ENCODE measurements around the gene FBXL13.

Gene FBXL13

DNA sequence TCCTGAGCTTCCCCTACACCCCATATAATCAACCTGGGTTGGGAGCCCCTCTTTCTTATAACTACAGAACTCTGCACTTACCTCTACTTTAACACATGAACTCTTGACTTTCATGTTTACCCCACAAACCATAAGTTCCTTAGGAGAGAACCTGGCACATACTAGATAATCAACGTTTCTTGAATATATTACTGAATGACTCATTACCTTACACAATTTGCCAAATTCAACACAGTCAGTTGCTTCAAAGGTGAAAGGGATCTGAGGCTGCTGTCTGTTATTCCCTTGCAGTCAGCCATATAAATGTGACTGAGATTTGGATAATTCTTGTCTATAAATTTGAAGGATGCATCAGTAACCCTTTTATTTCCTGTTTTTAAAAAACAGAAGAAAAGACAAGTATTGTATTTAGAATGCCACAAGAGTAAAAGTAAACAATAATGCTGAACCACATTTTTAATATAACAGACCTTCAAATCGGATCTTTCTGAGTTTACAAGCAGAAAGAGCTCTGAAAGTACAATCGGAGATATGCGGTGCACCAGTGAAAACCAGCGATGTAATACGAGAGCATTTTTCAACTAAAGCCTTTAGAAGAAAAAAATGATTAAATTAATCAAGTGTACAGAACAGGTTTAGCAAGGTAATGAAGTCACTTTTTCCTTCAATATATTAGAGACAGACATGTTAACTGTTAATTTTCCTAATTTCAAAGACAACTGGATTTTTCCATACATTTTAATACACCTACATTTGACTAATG, 191.3 kb downstream of the FBXL13 start:
- TF ChIP-seq EP300 (IDR thresholded peaks at IDR 0.05; ENCODE audit: borderline replicate concordance) (peak; percentile 39; the same call in 1 of the 2 replicates), CREB1 (IDR thresholded peaks at IDR 0.05; ENCODE audit: low read depth) (no peak), RAD21 (IDR thresholded peaks at IDR 0.05; ENCODE audit: low read depth) (no peak), CEBPB (IDR thresholded peaks at IDR 0.05) (0 out of 2 replicates have a peak, but pooled peaks have one; percentile 13), FOXM1 (IDR thresholded peaks at IDR 0.05; ENCODE audit: borderline replicate concordance, low read depth) (peak; percentile 73; the same call in 1 of the 2 replicates), TAF1 (IDR thresholded peaks at IDR 0.05; ENCODE audit: low read depth) (no peak), YY1 (IDR thresholded peaks at IDR 0.05; ENCODE audit: low read depth) (0 out of 2 replicates have a peak, but pooled peaks have one; percentile 11)
- TF ChIP-seq, protein P1, sequence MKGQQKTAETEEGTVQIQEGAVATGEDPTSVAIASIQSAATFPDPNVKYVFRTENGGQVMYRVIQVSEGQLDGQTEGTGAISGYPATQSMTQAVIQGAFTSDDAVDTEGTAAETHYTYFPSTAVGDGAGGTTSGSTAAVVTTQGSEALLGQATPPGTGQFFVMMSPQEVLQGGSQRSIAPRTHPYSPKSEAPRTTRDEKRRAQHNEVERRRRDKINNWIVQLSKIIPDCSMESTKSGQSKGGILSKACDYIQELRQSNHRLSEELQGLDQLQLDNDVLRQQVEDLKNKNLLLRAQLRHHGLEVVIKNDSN (IDR thresholded peaks at IDR 0.05), result no peak

DNA sequence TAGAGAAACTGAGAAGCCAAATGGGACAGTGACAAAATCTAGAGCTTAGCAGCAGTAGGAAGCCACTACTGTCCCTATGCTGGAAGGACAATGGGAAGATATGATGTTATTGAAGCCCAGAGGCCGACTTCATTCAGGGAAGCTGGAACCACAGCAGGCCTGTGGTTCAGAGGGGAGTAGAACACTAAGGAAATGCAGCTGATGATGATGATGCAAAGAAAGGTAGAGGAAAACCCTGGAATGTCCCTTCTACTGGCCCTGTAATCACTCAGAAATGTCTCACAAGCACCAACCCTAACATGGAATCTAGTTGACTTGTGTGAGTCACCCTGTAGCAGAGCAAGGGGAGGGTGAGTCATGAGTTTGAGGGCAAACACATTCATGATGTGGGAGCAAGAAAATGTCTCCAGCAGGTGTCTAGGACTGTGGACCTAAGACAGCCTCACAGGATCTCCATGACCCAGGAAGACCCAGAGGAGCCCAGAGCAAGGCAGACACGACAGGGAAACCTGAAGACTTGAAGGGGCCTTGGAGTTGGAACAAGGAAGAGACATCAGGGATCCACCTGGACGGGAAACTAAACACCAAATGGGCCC, 198.8 kb downstream of the FBXL13 start:
- TF ChIP-seq TEAD4 (IDR thresholded peaks at IDR 0.05), result peak; percentile 91
- TF ChIP-seq, protein P2, sequence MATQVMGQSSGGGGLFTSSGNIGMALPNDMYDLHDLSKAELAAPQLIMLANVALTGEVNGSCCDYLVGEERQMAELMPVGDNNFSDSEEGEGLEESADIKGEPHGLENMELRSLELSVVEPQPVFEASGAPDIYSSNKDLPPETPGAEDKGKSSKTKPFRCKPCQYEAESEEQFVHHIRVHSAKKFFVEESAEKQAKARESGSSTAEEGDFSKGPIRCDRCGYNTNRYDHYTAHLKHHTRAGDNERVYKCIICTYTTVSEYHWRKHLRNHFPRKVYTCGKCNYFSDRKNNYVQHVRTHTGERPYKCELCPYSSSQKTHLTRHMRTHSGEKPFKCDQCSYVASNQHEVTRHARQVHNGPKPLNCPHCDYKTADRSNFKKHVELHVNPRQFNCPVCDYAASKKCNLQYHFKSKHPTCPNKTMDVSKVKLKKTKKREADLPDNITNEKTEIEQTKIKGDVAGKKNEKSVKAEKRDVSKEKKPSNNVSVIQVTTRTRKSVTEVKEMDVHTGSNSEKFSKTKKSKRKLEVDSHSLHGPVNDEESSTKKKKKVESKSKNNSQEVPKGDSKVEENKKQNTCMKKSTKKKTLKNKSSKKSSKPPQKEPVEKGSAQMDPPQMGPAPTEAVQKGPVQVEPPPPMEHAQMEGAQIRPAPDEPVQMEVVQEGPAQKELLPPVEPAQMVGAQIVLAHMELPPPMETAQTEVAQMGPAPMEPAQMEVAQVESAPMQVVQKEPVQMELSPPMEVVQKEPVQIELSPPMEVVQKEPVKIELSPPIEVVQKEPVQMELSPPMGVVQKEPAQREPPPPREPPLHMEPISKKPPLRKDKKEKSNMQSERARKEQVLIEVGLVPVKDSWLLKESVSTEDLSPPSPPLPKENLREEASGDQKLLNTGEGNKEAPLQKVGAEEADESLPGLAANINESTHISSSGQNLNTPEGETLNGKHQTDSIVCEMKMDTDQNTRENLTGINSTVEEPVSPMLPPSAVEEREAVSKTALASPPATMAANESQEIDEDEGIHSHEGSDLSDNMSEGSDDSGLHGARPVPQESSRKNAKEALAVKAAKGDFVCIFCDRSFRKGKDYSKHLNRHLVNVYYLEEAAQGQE (IDR thresholded peaks at IDR 0.05; ENCODE audit: low read depth), result no peak
- TF ChIP-seq YY1 (IDR thresholded peaks at IDR 0.05; ENCODE audit: low read depth), result no peak
- peak; percentile 74; the same call in 1 of the 2 replicates for TF ChIP-seq EP300 (IDR thresholded peaks at IDR 0.05; ENCODE audit: borderline replicate concordance)
- TF ChIP-seq FOXM1 (IDR thresholded peaks at IDR 0.05; ENCODE audit: borderline replicate concordance, low read depth), result no peak
- TF ChIP-seq, protein P1 (IDR thresholded peaks at IDR 0.05), result no peak
- TF ChIP-seq NFIC (IDR thresholded peaks at IDR 0.05), result no peak
- TF ChIP-seq ZBTB7A (IDR thresholded peaks at IDR 0.05; ENCODE audit: low read depth), result no peak
- TF ChIP-seq CREB1 (IDR thresholded peaks at IDR 0.05; ENCODE audit: low read depth), result no peak
- 0 out of 2 replicates have a peak, but pooled peaks have one; percentile 41 for TF ChIP-seq TCF12 (IDR thresholded peaks at IDR 0.05; ENCODE audit: low read depth)
- TF ChIP-seq, protein P3, sequence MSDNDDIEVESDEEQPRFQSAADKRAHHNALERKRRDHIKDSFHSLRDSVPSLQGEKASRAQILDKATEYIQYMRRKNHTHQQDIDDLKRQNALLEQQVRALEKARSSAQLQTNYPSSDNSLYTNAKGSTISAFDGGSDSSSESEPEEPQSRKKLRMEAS (IDR thresholded peaks at IDR 0.05), result no peak
- no peak for TF ChIP-seq EGR1 (IDR thresholded peaks at IDR 0.05)
- TF ChIP-seq CEBPB (IDR thresholded peaks at IDR 0.05), result no peak
- 0 out of 2 replicates have a peak, but pooled peaks have one; percentile 10 for TF ChIP-seq RAD21 (IDR thresholded peaks at IDR 0.05; ENCODE audit: low read depth)
- no peak for TF ChIP-seq TAF1 (IDR thresholded peaks at IDR 0.05; ENCODE audit: low read depth)

DNA sequence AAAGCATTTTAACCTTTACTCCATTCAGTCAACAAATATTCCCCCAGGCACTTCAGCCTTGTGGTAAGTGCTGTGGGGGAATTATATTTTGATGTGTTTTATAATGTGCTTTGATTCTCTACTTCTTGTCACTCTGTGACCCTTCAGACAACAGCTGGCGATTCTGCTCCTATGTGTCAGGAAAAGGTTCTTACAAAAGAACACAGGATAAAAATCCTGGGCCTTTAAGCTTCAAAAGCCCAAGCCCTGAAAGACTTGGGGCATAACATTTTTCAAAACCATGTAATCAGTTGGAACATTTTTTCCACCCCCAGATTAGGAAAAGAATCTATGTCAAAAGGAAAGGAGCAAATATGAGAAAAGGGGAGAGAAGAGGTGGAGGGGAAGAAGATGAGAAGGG, 199.6 kb downstream of the FBXL13 start:
- TF ChIP-seq TCF12 (IDR thresholded peaks at IDR 0.05; ENCODE audit: low read depth) (no peak), YY1 (IDR thresholded peaks at IDR 0.05; ENCODE audit: low read depth) (no peak), TAF1 (IDR thresholded peaks at IDR 0.05; ENCODE audit: low read depth) (no peak), FOXM1 (IDR thresholded peaks at IDR 0.05; ENCODE audit: borderline replicate concordance, low read depth) (no peak), EP300 (IDR thresholded peaks at IDR 0.05; ENCODE audit: borderline replicate concordance) (no peak), CEBPB (IDR thresholded peaks at IDR 0.05) (no peak), ZBTB7A (IDR thresholded peaks at IDR 0.05; ENCODE audit: low read depth) (no peak), NFIC (IDR thresholded peaks at IDR 0.05) (no peak), RAD21 (IDR thresholded peaks at IDR 0.05; ENCODE audit: low read depth) (no peak), CREB1 (IDR thresholded peaks at IDR 0.05; ENCODE audit: low read depth) (no peak), TEAD4 (IDR thresholded peaks at IDR 0.05) (no peak), EGR1 (IDR thresholded peaks at IDR 0.05) (no peak)
- TF ChIP-seq, protein P3 (IDR thresholded peaks at IDR 0.05), result no peak
- TF ChIP-seq, protein P1 (IDR thresholded peaks at IDR 0.05), result no peak
- TF ChIP-seq, protein P2 (IDR thresholded peaks at IDR 0.05; ENCODE audit: low read depth), result no peak

DNA sequence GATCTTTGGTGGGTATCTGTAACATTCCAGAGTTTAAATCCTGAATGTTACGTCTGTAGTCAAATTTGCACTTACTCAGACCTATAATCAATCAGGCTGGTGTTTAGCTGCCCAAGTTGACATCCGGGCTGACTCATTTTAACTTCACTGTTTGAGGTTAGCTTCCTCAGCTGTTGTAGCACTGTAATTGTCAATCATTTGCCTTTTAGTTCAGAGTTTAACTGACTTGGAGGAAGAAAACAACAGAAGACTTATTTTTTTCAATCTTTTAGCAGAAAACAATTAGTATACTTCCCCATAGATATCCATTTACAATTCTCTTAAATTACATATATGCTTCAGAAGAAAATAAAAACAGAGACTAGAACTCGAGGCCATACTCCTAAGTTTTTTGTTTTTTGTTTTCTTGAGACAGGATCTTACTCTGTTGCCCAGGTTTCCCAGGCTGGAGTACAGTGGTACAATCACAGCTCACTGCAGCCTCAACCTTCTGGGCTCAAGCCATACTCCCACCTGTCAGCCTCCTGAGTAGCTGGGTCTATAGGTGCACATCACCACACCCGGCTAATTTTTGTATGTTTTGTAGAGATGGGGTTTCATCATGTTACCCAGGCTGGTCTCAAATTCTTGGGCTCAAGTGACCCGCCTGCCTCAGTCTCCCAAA, 200.3 kb downstream of the FBXL13 start:
- no peak for TF ChIP-seq TEAD4 (IDR thresholded peaks at IDR 0.05)
- TF ChIP-seq, protein P3 (IDR thresholded peaks at IDR 0.05), result no peak
- no peak for TF ChIP-seq CREB1 (IDR thresholded peaks at IDR 0.05; ENCODE audit: low read depth)
- TF ChIP-seq NFIC (IDR thresholded peaks at IDR 0.05), result no peak
- TF ChIP-seq CEBPB (IDR thresholded peaks at IDR 0.05), result no peak
- TF ChIP-seq EGR1 (IDR thresholded peaks at IDR 0.05), result no peak

Measured in Ishikawa (cell line).